HepG2 (cell line): Measurements from ENCODE around the gene C16orf90. TPM values are rescaled to one million over a fixed set of nuclear protein-coding genes. Genes with fewer than 3 reads are reported as not detected.
A peak's percentile ranks its signal among the peaks of the same experiment; 100 is the strongest.

Source experiments
- ATAC-seq: fragments of 200-7000 bp; cut with Tn5 transposase; 3 replicates; pipeline ENCODE4 v1.9.1; 2020; ENCODE audit warnings: mild to moderate bottlenecking, moderate library complexity
- BruUV-seq: library from RNA; stranded (reverse); fragments of 400-500 nt; replicated peaks from 2 replicates; lab custom pipeline; 2021; lab: Mats Ljungman, UMichigan
- CTCF ChIA-PET: fragments of 300-600 bp; formaldehyde crosslinking; extraction: SDS; loops from one replicate; lab custom pipeline; 2021; ENCODE audit warnings: low total read pairs, inconsistent platforms, low intra/inter-chr PET ratio; lab: Yijun Ruan, JAX
- POLR2A ChIA-PET: fragments of 350-600 bp; sonication (Branson Sonifier 250); formaldehyde crosslinking; loops from one replicate; lab custom pipeline; 2020; ENCODE audit warnings: antibody characterized with exemption, inconsistent platforms; lab: Yijun Ruan, JAX
- DNase-seq: peaks from one replicate; pipeline ENCODE4 v3.0.0-alpha.2; 2015; ENCODE audit warnings: low spot score
- FAIRE-seq: peaks from 3 replicates; lab custom pipeline; 2011; peaks lifted over from hg19 to GRCh38; lab: Jason Lieb, UNC
- H2AFZ ChIP-seq: one replicate; pipeline ENCODE4 v1.6.1; 2011; ENCODE audit warnings: low read length, inconsistent platforms
- H3K27ac ChIP-seq: fragments of 300-600 bp; 3 replicates; pipeline ENCODE4 v1.8.0; 2011; ENCODE audit warnings: mixed run types, mild to moderate bottlenecking, mixed read lengths, low read length, inconsistent platforms; ENCODE audit not compliant: insufficient read depth; ENCODE audit errors: extremely low read length
- H3K27me3 ChIP-seq, 2 experiments: fragments of 200-600 bp in 1 of 2; 2 replicates in 1 of 2; 3 replicates in 1 of 2; pipeline versions ENCODE4 v1.6.0 to v1.8.0; 2011; ENCODE audit warnings: low read length in 2 of 2, mild to moderate bottlenecking in 2 of 2, moderate library complexity in 2 of 2, inconsistent platforms in 1 of 2; ENCODE audit not compliant: insufficient read depth in 2 of 2, control insufficient read depth in 1 of 2
- H3K36me3 ChIP-seq, 2 experiments: fragments of 200-600 bp in 1 of 2; replicated peaks in 1 of 2; 2 replicates in 1 of 2; 3 replicates in 1 of 2; pipeline versions ENCODE4 v1.5.1 to v1.8.0; 2011; ENCODE audit warnings: low read length in 2 of 2, inconsistent platforms in 1 of 2; ENCODE audit not compliant: insufficient read depth in 2 of 2, control insufficient read depth in 1 of 2
- H3K4me1 ChIP-seq: 2 replicates; pipeline ENCODE4 v1.5.1; 2012; ENCODE audit warnings: low read length, inconsistent platforms; ENCODE audit not compliant: insufficient read depth
- H3K4me2 ChIP-seq: 2 replicates; pipeline ENCODE4 v1.6.0; 2011; ENCODE audit warnings: low read depth, low read length, inconsistent platforms
- H3K4me3 ChIP-seq, 3 experiments: fragments of 200-600 bp in 1 of 3; sonication (generic), shearing (Covaris generic) in 1 of 3; replicated peaks in 1 of 3; 2 replicates each; pipeline ENCODE4 v1.5.1; 2011 to 2016; ENCODE audit warnings: low read length in 3 of 3, inconsistent platforms in 2 of 3, low read depth in 2 of 3, mild to moderate bottlenecking in 2 of 3, control low read depth in 1 of 3, mixed read lengths in 1 of 3; ENCODE audit not compliant: insufficient read depth in 1 of 3
- H3K79me2 ChIP-seq: one replicate; pipeline ENCODE4 v1.6.1; 2011; ENCODE audit warnings: low read length, inconsistent platforms; ENCODE audit not compliant: insufficient read depth
- H3K9ac ChIP-seq: 2 replicates; pipeline ENCODE4 v1.6.0; 2011; ENCODE audit warnings: mild to moderate bottlenecking, low read depth, low read length, inconsistent platforms; ENCODE audit not compliant: insufficient read depth
- H3K9me3 ChIP-seq: 2 replicates; pipeline ENCODE4 v1.5.1; 2012; ENCODE audit warnings: mild to moderate bottlenecking, low read length
- H4K20me1 ChIP-seq: 2 replicates; pipeline ENCODE4 v1.6.0; 2011; ENCODE audit warnings: inconsistent platforms, mild to moderate bottlenecking, low read length, moderate library complexity; ENCODE audit not compliant: insufficient read depth
- FOXA1 ChIP-seq, 2 experiments: fragments of 450-650 bp in 1 of 2; sonication (generic) in 1 of 2; formaldehyde crosslinking in 1 of 2; IDR thresholded peaks; 2 replicates each; pipeline versions ENCODE4 v1.4.0 to v1.6.1; 2016 to 2020; ENCODE audit warnings: missing genetic modification reagents in 1 of 2
- FOXA3 ChIP-seq: IDR thresholded peaks from 2 replicates; pipeline ENCODE4 v1.6.1; 2016; ENCODE audit warnings: missing genetic modification reagents, missing compliant biosample characterization
- PCBP1 ChIP-seq: fragments of 200-400 bp; formaldehyde crosslinking; IDR thresholded peaks from 2 replicates; pipeline ENCODE4 v1.6.1; 2017; ENCODE audit warnings: mild to moderate bottlenecking, low read depth, low read length, borderline replicate concordance
- PLRG1 ChIP-seq: fragments of 450-650 bp; conservative IDR thresholded peaks from 2 replicates; pipeline ENCODE4 v1.6.1; 2016
- RAD21 ChIP-seq: fragments of 450-650 bp; formaldehyde crosslinking; IDR thresholded peaks from 2 replicates; pipeline ENCODE4 v1.5.0; 2020; ENCODE audit warnings: mild to moderate bottlenecking
- RORA ChIP-seq: sonication (generic); formaldehyde crosslinking; IDR thresholded peaks from 2 replicates; pipeline ENCODE4 v1.5.0; 2020; ENCODE audit warnings: mild to moderate bottlenecking, missing genetic modification reagents, moderate library complexity
- RXRB ChIP-seq: IDR thresholded peaks from 2 replicates; pipeline ENCODE4 v1.6.1; 2016; ENCODE audit warnings: borderline replicate concordance, missing genetic modification reagents, missing compliant biosample characterization
- SP2 ChIP-seq: sonication (generic); formaldehyde crosslinking; IDR thresholded peaks from 2 replicates; pipeline ENCODE4 v1.5.1; 2020; ENCODE audit warnings: mild to moderate bottlenecking, missing genetic modification reagents
- STAG1 ChIP-seq: sonication (generic); formaldehyde crosslinking; IDR thresholded peaks from 2 replicates; pipeline ENCODE4 v1.4.0; 2020; ENCODE audit warnings: missing genetic modification reagents
- TBX2 ChIP-seq: sonication (generic); formaldehyde crosslinking; IDR thresholded peaks from 2 replicates; pipeline ENCODE4 v1.5.0; 2020; ENCODE audit warnings: missing genetic modification reagents, mild to moderate bottlenecking, borderline replicate concordance
- THAP9 ChIP-seq: sonication (generic); formaldehyde crosslinking; IDR thresholded peaks from 2 replicates; pipeline ENCODE4; 2020; ENCODE audit warnings: missing genetic modification reagents, mild to moderate bottlenecking, borderline replicate concordance
- ZNF350 ChIP-seq: sonication (generic); formaldehyde crosslinking; IDR thresholded peaks from 2 replicates; pipeline ENCODE4 v1.4.0; 2020; ENCODE audit warnings: mild to moderate bottlenecking, low read depth, missing genetic modification reagents, borderline replicate concordance
- ZNF503 ChIP-seq: sonication (generic); formaldehyde crosslinking; IDR thresholded peaks from 2 replicates; pipeline ENCODE4 v1.4.0; 2020; ENCODE audit warnings: missing genetic modification reagents
- WGBS: methylation state at CpG from one replicate; pipeline ENCODE4 v1.1.6; 2017; ENCODE audit warnings: low lambda C conversion rate; 5-methylcytosine and 5-hydroxymethylcytosine counted together
- in situ Hi-C: cut with HindIII; loops from 2 replicates; pipeline ENCODE4 v1.10.0; 2017; ENCODE audit warnings: low pct_unique_long_range_greater_than_20kb; ENCODE audit not compliant: extremely low pct_ligation_motif_present
- intact Hi-C: fragments of 100-400 bp; cut with micrococcal nuclease; formaldehyde crosslinking; loops from one replicate; pipeline ENCODE4 v1.10.0; 2022; ENCODE audit not compliant: unreplicated experiment
- polyA plus RNA-seq, 8 experiments: library from polyadenylated mRNA; depleted of rRNA in 3 of 8; stranded (reverse) in 7 of 8; unstranded in 1 of 8; fragments of >200 nt; fragmentation: Illumina TruSeq in 4 of 8; extraction: Trizol in 4 of 8; gene quantifications; 2 replicates each; pipeline versions ENCODE4 v1.2.1 to v1.2.3, GENCODE V29; 2011 to 2016; ENCODE audit warnings: low read depth in 4 of 8, missing spikeins in 1 of 8, mixed read lengths in 1 of 8; ENCODE audit not compliant: insufficient read depth in 1 of 8
- total RNA-seq, 5 experiments: library from RNA; depleted of rRNA; stranded (reverse); fragments of >200 nt; fragmentation: Illumina TruSeq; extraction: Trizol; gene quantifications; 2 replicates each; pipeline ENCODE4 v1.2.3, GENCODE V29; 2016; ENCODE audit warnings: low read depth in 1 of 5
- TF ChIP-seq, protein P1 (sequence below): sonication (generic); IDR thresholded peaks from 2 replicates; pipeline ENCODE4 v1.6.1; 2016; ENCODE audit warnings: low read depth, borderline replicate concordance
- TF ChIP-seq, protein P2 (sequence below): sonication (generic); formaldehyde crosslinking; IDR thresholded peaks from 2 replicates; pipeline ENCODE4 v1.4.0; 2020; ENCODE audit warnings: missing genetic modification reagents

Gene C16orf90
- total and polyA plus RNA-seq, 2 of the 13 experiments (the other 11 are each of a cell fraction or from before 2014, with no cell fraction given) = not detected

GRCh38 chr16:3490911-3491629 lies 4.2 kb downstream of the C16orf90 start:
- POLR2A ChIA-PET = interaction anchor here (0.6 to 0.7 kb wide), 2 partner anchors 45 to 763 kb away, joined by 3 read pairs; no protein-coding TSS in a partner anchor
- BruUV-seq = no TSS peak
- Histone ChIP-seq H3K79me2 (no peaks in the 10 kb centered on the region), H3K27me3 (peaks cover 3 to 4% of the 10 kb centered on the region in 2 experiments; a peak in 2 of 5 replicates), H2AFZ (no peak overlapping the region), H3K9ac (0 out of 2 replicates have a peak overlapping the region, but pooled peaks have one; percentile 13), H3K36me3 (peaks cover 0 to 4% of the 10 kb centered on the region in 2 experiments; a peak in 3 of 5 replicates), H3K4me3 (peak overlapping the region in 1 of 3 experiments; percentile 52; a peak in 2 of 6 replicates), H4K20me1 (no peaks in the 10 kb centered on the region; the same call in 1 of the 2 replicates), H3K4me1 (peaks cover 28% of the 10 kb centered on the region), H3K27ac (no peak overlapping the region), H3K4me2 (peak overlapping the region; percentile 67), H3K9me3 (no peaks in the 10 kb centered on the region)
- in situ Hi-C loops = no loop called here
- CTCF ChIA-PET = no interaction called here
- WGBS = 20% methylated on average over 6 of the region's 17 CpGs
- intact Hi-C loops = loop anchor here (5.0 to 10.0 kb wide), 2 partner anchors 34 to 86 kb away; partner anchors contain the start of genes ZNF174 and ZSCAN32
- DNase-seq (peak; percentile 40), ATAC-seq (peak; percentile 64), FAIRE-seq (no peak)
- TF ChIP-seq ZNF503 = no peak
- no peak for TF ChIP-seq PLRG1
- TF ChIP-seq RXRB = no peak
- peak; percentile 32; the same call in 1 of the 2 replicates for TF ChIP-seq ZNF350 (CRISPR knock-in tag)
- no peak for TF ChIP-seq TBX2
- no peak for TF ChIP-seq RORA
- no peak for TF ChIP-seq PCBP1
- no peak for TF ChIP-seq SP2 (CRISPR knock-in tag)
- TF ChIP-seq, protein P1, sequence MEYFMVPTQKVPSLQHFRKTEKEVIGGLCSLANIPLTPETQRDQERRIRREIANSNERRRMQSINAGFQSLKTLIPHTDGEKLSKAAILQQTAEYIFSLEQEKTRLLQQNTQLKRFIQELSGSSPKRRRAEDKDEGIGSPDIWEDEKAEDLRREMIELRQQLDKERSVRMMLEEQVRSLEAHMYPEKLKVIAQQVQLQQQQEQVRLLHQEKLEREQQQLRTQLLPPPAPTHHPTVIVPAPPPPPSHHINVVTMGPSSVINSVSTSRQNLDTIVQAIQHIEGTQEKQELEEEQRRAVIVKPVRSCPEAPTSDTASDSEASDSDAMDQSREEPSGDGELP = peak; percentile 20; the same call in 1 of the 2 replicates
- TF ChIP-seq RAD21 (CRISPR knock-in tag) = 0 out of 2 replicates have a peak, but pooled peaks have one; percentile 25
- TF ChIP-seq, protein P2, sequence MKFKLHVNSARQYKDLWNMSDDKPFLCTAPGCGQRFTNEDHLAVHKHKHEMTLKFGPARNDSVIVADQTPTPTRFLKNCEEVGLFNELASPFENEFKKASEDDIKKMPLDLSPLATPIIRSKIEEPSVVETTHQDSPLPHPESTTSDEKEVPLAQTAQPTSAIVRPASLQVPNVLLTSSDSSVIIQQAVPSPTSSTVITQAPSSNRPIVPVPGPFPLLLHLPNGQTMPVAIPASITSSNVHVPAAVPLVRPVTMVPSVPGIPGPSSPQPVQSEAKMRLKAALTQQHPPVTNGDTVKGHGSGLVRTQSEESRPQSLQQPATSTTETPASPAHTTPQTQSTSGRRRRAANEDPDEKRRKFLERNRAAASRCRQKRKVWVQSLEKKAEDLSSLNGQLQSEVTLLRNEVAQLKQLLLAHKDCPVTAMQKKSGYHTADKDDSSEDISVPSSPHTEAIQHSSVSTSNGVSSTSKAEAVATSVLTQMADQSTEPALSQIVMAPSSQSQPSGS (CRISPR knock-in tag) = no peak
- peak; percentile 69 for TF ChIP-seq STAG1 (CRISPR knock-in tag)
- TF ChIP-seq FOXA3 (CRISPR knock-in tag) = 0 out of 2 replicates have a peak, but pooled peaks have one; percentile 26
- peak; percentile 44; the same call in 1 of the 2 replicates for TF ChIP-seq THAP9 (CRISPR knock-in tag)
- no peak for TF ChIP-seq FOXA1 (IDR thresholded peaks at IDR 0.05)
- TF ChIP-seq FOXA1 (CRISPR knock-in tag; IDR thresholded peaks at IDR 0.05) = peak; percentile 28; the same call in 1 of the 2 replicates
